ENCODE results near the gene PKNOX2. TPM values are rescaled to one million over a fixed set of nuclear protein-coding genes. Genes with fewer than 3 reads are reported as not detected.

The PKNOX2 gene
- total RNA-seq, 3 donors from 2014 or later: 0.38 TPM; not detected in 2

DNA sequence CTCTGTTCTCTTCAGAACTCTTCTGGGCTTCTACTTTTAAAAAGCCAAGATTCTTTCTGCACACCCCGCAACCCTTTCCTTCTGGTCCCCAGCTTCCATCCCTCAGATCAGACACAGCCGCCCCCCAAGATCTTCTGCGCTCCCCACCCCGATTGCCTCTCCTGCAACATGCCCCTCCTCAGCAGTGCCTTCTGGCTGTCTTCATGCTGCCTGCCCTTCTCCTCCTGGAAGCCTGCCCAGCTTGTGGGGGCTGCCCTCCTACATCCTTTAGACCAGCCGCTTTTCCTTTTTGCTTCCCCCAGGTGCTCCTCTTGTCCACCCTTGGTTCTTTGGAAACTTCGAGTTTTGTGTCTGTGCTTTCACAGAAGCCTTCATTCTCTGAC is 187.3 kb downstream of the PKNOX2 start:
- Mint-ChIP-seq H3K27me3 (ENCODE audit: low read depth) (peaks cover 10% of the 10 kb centered on the region), H3K4me3 (no peak overlapping the region), H3K9me3 (no peaks in the 10 kb centered on the region), H3K36me3 (ENCODE audit: insufficient read depth) (no peaks in the 10 kb centered on the region), H3K4me1 (ENCODE audit: low read depth) (peaks cover 2% of the 10 kb centered on the region)
- no peak for DNase-seq
- ATAC-seq: no peak

DNA sequence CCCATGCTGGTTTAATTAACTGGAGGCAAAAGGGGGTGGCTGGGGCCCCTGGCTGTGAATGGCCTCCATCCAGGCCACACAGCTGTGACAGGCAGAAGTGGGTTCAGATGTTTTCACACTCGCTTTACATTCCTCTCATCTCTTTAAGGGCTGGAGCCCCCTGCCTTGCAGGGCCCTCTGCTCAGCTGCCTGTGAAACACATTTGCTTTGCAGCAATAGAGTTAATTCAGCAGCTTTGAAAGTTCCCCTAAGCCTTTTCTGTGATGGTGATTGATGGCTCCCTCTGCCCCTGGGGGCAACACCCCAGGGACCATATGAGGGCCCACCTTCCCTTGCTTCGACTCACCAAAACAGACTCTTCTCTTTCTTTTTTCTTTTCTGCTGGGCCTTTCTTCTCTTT is 192.2 kb downstream of the PKNOX2 start:
- no peak for ATAC-seq
- H3K36me3 Mint-ChIP-seq (ENCODE audit: insufficient read depth): no peaks in the 10 kb centered on the region
- H3K4me1 Mint-ChIP-seq (ENCODE audit: low read depth): peaks cover 2% of the 10 kb centered on the region
- no peak for DNase-seq
- H3K4me3 Mint-ChIP-seq: no peak overlapping the region
- H3K9me3 Mint-ChIP-seq: no peaks in the 10 kb centered on the region
- H3K27me3 Mint-ChIP-seq (ENCODE audit: low read depth): peaks cover 6% of the 10 kb centered on the region

DNA sequence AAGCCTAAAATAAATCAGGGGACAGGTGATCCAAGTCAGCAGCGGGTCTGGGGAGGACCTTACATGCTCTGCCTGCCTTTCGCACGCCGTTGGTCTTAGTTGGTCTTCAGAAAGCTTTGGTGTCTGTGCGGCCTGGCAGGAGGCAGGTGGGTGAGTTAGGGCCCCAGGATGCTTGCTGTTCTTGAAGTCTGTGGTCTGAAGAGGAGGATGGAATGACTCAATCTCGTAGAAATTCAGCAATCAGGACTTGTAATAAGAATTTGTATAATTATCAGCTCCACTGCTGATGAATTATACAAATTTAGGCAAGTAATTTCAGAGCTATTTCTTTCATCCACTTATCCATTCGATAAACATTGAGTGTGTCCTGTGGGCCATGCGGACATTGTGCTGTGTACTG is 193.0 kb downstream of the PKNOX2 start:
- no peaks in the 10 kb centered on the region for H3K9me3 Mint-ChIP-seq
- H3K4me3 Mint-ChIP-seq: no peak overlapping the region
- H3K27me3 Mint-ChIP-seq (ENCODE audit: low read depth): peaks cover 4% of the 10 kb centered on the region
- H3K36me3 Mint-ChIP-seq (ENCODE audit: insufficient read depth): no peaks in the 10 kb centered on the region
- ATAC-seq (no peak), DNase-seq (no peak)
- H3K4me1 Mint-ChIP-seq (ENCODE audit: low read depth): peaks cover 2% of the 10 kb centered on the region

DNA sequence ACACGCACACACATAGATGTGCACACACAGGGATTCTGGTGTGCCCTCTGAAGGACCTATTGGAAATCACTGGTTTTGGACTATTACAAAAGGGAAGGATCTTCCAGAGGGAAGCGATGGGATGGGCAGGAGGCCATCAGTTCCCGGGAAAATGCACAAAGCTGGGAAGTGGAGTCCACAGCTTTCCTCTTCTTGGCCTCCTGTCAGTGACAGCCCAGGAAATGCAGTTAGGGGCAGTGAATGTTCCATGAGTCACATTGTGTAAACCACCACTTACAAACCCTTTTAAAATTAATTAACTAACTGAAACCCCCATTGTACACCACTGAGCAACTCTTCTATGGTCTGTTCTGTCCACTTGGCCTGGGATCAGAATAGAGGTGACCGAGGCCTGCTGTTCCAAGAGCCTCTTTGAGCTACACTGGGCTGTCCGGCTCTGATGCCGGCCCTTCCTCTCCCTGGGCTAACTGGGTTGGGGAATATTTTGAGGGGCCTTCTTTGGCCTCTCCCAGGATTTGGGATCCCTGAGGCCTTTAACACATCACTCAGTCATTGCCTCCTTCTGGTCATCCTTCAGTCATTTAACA is 193.8 kb downstream of the PKNOX2 start:
- no peak for ATAC-seq
- no peaks in the 10 kb centered on the region for H3K36me3 Mint-ChIP-seq (ENCODE audit: insufficient read depth)
- H3K27me3 Mint-ChIP-seq (ENCODE audit: low read depth): peaks cover 4% of the 10 kb centered on the region
- DNase-seq: no peak
- no peaks in the 10 kb centered on the region for H3K9me3 Mint-ChIP-seq
- peaks cover 2% of the 10 kb centered on the region for H3K4me1 Mint-ChIP-seq (ENCODE audit: low read depth)
- H3K4me3 Mint-ChIP-seq: no peak overlapping the region

DNA sequence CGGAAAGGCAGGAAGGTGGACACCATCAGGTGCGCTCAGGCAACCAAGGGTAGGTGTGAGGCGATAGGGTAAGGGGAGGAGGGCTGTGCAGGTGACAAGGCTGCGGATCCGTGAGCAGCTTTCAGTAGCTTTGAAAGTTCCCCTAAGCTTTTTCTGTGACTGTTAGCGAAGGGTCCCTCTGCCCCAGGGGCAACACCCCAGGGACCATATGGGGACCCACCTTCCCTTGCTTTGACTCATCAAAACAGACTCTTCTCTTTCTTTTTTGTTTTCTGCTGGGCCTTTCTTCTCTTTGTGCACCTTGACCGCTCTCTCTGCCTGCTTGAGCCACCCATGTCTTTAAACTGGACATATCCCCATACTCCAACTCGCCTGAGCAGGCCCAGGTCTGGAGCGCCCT is 194.6 kb downstream of the PKNOX2 start:
- Mint-ChIP-seq H3K27me3 (ENCODE audit: low read depth) (peaks cover 4% of the 10 kb centered on the region), H3K4me3 (no peak overlapping the region), H3K36me3 (ENCODE audit: insufficient read depth) (no peaks in the 10 kb centered on the region), H3K4me1 (ENCODE audit: low read depth) (peaks cover 2% of the 10 kb centered on the region), H3K9me3 (no peaks in the 10 kb centered on the region)
- DNase-seq (no peak), ATAC-seq (no peak)

DNA sequence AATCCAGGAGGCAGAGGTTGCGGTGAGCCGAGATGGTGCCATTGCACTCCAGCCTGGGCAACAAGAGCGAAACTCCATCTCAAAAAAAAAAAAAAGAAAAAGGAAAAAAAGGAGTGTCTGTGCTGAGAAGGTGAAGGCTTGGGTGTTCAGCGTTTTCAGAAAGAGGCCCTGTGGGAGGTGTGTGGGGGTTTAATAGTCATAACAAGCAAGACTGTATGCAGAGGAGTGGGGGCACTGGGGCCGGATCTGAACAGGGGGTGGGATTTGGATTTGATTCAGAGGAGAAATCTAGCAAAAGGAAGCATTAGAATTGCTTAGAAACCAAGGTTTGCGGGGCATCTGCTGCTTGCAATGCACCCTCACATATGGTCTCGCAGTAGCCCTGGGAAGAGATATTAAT is 195.5 kb downstream of the PKNOX2 start:
- no peak for ATAC-seq
- Mint-ChIP-seq H3K4me1 (ENCODE audit: low read depth) (peaks cover 2% of the 10 kb centered on the region), H3K9me3 (no peaks in the 10 kb centered on the region)

DNA sequence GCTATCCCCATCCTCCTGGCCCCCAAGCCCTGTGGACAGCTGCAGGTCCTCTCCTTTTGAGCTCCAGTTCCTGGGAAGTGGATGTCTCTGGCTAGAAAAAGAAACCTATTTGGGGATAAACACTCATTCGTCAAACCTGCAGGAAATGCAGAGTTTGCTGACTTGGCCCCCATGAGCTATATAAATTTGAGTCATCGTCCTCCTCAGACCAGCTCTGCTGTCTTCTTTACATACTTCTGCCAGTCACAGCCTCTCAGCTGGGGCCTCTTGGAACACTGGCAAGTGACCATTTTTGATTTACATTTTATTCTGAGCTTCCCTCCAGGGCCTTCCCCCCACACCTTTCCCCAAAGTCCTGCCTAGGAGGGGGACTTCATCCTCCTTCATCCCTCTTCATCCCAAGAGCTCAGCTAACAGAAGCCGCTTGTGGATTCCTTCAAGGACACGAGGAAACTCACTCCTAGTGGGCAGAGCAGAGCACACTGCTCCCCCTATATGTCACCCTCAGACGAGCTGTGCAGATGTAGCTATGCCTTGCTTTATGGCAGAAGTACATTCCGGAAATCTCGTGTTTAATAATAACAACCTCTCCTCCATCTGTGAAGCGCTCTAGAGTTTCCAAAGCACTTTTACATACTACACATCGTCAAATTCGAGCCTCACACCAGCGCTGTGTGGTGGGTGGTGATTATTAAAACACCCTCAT is 199.7 kb downstream of the PKNOX2 start:
- Mint-ChIP-seq H3K4me1 (ENCODE audit: low read depth) (no peaks in the 10 kb centered on the region), H3K36me3 (ENCODE audit: insufficient read depth) (no peaks in the 10 kb centered on the region), H3K27me3 (ENCODE audit: low read depth) (peaks cover 2% of the 10 kb centered on the region), H3K9me3 (no peaks in the 10 kb centered on the region), H3K4me3 (no peak overlapping the region)
- ATAC-seq (no peak), DNase-seq (no peak)

More for the DNA sequence above, 195.5 kb downstream of the PKNOX2 start:
- no peaks in the 10 kb centered on the region for H3K36me3 Mint-ChIP-seq (ENCODE audit: insufficient read depth)
- DNase-seq: no peak
- peaks cover 4% of the 10 kb centered on the region for H3K27me3 Mint-ChIP-seq (ENCODE audit: low read depth)
- no peak overlapping the region for H3K4me3 Mint-ChIP-seq

DNA sequence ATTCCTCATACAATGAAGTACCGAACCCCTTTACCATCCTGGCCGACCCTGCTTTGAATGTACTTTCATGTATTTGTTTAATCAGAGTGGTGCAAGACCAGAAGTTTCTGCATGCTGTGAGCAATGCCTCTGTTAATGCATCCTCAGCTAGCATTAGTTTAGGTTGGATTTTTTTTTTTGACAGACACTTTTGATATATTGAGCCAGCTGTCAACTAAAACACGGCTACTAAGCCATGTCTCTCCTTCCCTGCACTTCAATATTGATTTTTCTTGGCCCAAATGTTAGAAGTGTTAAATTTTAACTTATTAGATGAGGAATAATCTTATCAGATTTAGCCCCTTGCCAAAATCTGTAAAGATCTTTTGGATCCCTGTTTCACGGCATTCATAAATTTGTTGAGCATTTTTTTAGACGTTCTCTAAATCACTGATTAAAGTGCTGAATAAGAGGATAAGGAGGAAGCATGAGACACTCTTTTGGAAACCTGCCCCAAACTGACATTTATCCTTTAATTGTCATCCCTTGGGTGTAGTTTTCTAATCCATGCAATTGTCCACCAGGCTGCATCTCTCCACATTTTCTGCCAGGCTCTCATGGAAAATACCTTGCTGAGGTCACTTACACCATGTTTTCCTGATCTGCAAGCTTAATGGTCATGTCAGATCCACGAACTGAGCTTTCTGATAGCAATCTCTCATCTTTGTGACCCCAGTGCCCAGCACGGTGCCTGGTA is 200.8 kb downstream of the PKNOX2 start:
- no peak for ATAC-seq
- Mint-ChIP-seq H3K27me3 (ENCODE audit: low read depth) (peaks cover 2% of the 10 kb centered on the region), H3K36me3 (ENCODE audit: insufficient read depth) (no peaks in the 10 kb centered on the region), H3K4me1 (ENCODE audit: low read depth) (no peaks in the 10 kb centered on the region), H3K9me3 (no peaks in the 10 kb centered on the region), H3K4me3 (no peak overlapping the region)
- no peak for DNase-seq

DNA sequence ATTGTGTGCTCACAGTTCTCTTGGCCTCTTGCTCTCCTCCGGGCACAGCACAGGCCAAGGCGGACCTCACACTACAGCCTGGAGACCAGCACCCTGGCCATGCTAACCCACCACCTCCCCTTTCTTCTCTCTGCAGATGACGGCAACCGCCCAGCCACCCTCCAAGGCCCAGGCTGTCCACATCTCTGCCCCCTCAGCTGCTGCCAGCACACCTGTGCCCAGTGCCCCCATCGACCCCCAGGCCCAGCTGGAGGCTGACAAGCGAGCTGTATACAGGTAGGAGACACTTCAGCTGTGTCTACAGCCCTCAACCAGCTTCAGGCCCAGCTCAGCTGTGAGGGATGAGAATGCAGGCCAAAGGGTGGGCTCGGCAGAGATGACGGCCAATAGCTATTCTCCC is 203.2 kb downstream of the PKNOX2 start:
- no peak overlapping the region for H3K4me3 Mint-ChIP-seq
- H3K4me1 Mint-ChIP-seq (ENCODE audit: low read depth): no peaks in the 10 kb centered on the region
- ATAC-seq (no peak), DNase-seq (no peak)
- H3K36me3 Mint-ChIP-seq (ENCODE audit: insufficient read depth): no peaks in the 10 kb centered on the region
- peaks cover 14% of the 10 kb centered on the region for H3K27me3 Mint-ChIP-seq (ENCODE audit: low read depth)
- H3K9me3 Mint-ChIP-seq: no peaks in the 10 kb centered on the region

DNA sequence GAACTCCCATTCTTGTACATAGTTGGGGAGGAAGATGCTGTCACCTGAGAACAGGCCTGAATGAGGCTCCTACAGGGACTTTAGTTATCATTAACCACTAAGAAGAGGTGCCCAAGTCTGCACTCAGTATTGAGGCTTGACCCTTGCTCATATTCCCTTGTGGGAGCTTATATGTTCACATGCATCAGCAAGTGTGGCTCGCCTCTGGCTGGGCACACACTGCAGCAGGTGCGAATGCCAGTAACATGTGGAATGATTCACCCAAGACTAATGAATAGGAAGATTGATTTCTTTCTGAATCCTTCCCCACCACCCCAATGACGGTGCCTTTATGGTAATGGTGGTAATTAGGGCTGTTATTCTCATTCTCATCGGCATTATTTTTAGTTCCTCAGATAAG is 204.2 kb downstream of the PKNOX2 start:
- no peaks in the 10 kb centered on the region for H3K9me3 Mint-ChIP-seq
- H3K4me3 Mint-ChIP-seq: no peak overlapping the region
- no peaks in the 10 kb centered on the region for H3K4me1 Mint-ChIP-seq (ENCODE audit: low read depth)
- no peak for DNase-seq
- H3K36me3 Mint-ChIP-seq (ENCODE audit: insufficient read depth): no peaks in the 10 kb centered on the region
- peaks cover 14% of the 10 kb centered on the region for H3K27me3 Mint-ChIP-seq (ENCODE audit: low read depth)
- ATAC-seq: no peak

DNA sequence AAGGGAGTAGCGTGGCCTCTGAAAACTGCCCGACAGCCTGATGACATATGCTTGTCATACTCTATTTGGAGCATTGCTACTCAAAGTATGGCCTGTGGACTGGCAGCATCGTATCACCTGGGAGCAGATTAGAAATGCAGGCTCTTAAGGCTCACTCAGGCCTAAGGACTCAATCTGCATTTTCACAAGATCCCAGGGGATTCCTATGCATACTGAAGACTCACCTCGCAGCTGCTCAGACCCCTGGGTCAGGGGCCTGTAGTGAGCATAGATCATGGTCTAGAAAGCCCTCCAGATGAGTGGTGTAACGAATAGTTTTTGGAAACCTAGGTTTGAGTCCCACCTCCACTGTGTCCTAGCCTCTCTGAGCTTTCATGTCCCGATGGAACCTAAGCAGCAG is 205.3 kb downstream of the PKNOX2 start:
- Mint-ChIP-seq H3K4me3 (no peak overlapping the region), H3K27me3 (ENCODE audit: low read depth) (peaks cover 14% of the 10 kb centered on the region), H3K4me1 (ENCODE audit: low read depth) (no peaks in the 10 kb centered on the region), H3K9me3 (no peaks in the 10 kb centered on the region), H3K36me3 (ENCODE audit: insufficient read depth) (no peaks in the 10 kb centered on the region)
- no peak for ATAC-seq
- no peak for DNase-seq

DNA sequence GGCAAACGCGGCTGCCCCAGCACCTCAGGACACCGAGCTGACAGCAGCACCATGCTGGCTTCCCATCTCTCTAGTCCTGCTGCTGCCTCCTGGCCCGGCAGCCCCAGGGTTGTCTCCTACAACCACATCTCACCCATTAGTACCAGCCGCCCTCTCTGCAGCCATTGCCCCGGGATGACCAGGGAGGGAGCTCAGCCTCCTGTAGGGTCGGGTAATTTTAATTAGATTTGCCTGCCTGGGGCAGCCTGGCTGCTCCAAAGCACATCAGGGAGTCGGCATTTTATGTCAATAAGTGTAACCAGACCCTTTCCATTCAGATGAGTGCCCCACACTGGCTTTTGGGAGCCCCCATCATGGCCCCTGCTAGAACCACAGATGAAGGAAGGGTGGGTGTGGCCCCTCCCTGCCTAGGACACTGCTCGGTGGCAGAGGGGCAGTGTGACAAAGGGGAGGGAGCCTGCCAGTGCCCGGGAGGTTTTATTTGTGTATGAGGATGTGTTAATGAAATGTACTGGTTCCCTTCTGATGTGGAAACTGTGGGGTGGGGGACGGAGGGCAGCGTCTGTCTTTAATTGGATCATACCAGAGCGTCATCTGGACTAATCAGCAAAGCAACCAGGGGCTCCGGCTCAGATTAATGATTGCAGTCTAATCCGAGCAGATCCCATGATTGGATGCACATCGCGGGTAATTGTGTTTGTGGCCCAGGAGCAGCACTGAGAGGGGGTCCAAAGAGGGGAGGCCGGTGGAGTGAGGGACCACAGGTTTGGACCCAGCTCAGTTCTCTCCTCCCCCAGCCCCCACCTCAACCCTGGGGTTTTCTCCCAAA is 206.2 kb downstream of the PKNOX2 start:
- H3K4me3 Mint-ChIP-seq: no peak overlapping the region
- H3K27me3 Mint-ChIP-seq (ENCODE audit: low read depth): peaks cover 14% of the 10 kb centered on the region
- no peaks in the 10 kb centered on the region for H3K9me3 Mint-ChIP-seq
- no peaks in the 10 kb centered on the region for H3K36me3 Mint-ChIP-seq (ENCODE audit: insufficient read depth)
- ATAC-seq (no peak), DNase-seq (no peak)
- H3K4me1 Mint-ChIP-seq (ENCODE audit: low read depth): no peaks in the 10 kb centered on the region

DNA sequence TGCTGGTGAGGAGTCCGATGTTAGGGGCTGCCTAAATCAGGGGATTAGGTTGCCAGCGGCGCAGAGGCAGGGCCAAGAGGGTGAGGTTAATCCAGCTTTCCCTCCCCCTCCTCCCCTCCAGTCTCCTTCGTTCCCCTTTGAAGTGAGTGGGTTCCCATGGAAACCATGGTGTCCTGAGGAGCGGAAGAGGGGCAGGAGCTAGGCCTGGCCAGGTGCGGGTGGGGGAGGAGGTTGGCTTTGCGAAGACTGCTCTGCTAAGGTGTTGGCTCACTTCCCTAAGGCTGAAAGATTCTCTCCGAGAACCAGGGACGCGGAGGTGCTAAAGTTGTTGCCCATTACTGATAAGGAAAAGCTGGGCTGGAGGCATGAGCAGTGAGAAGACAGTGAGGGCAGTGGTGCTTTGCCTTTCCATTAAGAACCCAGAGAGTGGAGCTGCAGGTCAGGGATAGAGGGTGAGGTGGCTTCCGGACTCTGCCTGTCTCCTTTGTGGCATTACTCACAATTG is 206.9 kb downstream of the PKNOX2 start:
- Mint-ChIP-seq H3K36me3 (ENCODE audit: insufficient read depth) (no peaks in the 10 kb centered on the region), H3K4me1 (ENCODE audit: low read depth) (no peaks in the 10 kb centered on the region), H3K27me3 (ENCODE audit: low read depth) (peaks cover 14% of the 10 kb centered on the region), H3K9me3 (no peaks in the 10 kb centered on the region), H3K4me3 (no peak overlapping the region)
- ATAC-seq (no peak), DNase-seq (no peak)

DNA sequence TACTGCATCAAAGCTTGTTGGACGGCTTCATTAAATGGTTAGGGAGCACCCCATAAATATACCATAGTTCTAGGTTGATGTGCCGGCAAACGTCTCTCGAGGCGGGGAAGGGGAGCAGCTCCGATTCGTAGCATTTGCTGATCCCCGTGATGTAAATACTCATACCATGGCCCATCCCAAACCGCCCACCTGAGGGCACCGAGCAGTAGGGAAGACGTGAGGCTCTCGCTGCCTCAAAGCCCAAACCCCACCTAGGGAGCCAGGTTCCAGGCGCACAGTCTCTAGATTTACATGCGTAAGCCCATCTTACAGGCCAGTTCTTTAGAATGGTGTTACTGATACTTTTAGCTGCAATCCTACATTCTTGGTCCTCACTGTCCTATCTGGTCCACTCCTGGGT is 207.5 kb downstream of the PKNOX2 start:
- DNase-seq (no peak), ATAC-seq (no peak)
- Mint-ChIP-seq H3K4me1 (ENCODE audit: low read depth) (no peaks in the 10 kb centered on the region), H3K9me3 (no peaks in the 10 kb centered on the region), H3K4me3 (no peak overlapping the region), H3K27me3 (ENCODE audit: low read depth) (peaks cover 14% of the 10 kb centered on the region), H3K36me3 (ENCODE audit: insufficient read depth) (no peaks in the 10 kb centered on the region)
